IMR-90 (cell line): ENCODE results near the gene RAP1GAP2. TPM values are rescaled to one million over a fixed set of nuclear protein-coding genes. Genes with fewer than 3 reads are reported as not detected.

Experiments used
- ATAC-seq: fragments of 200-7000 bp; cut with Tn5 transposase; 2 replicates; pipeline ENCODE4 v1.9.1; 2020; ENCODE audit warnings: low read depth, mild to moderate bottlenecking, moderate library complexity
- BruUV-seq: library from RNA; stranded (reverse); fragments of 400-500 nt; replicated peaks from 2 replicates; lab custom pipeline; 2021; lab: Mats Ljungman, UMichigan
- CTCF ChIA-PET: fragments of 300-600 bp; formaldehyde crosslinking; extraction: SDS; loops from one replicate; lab custom pipeline; 2021; ENCODE audit warnings: antibody characterized with exemption; lab: Yijun Ruan, JAX
- POLR2A ChIA-PET: fragments of 300-600 bp; sonication (Branson Sonifier 250); formaldehyde crosslinking; loops from one replicate; lab custom pipeline; 2022; ENCODE audit warnings: antibody characterized with exemption; ENCODE audit not compliant: unreplicated experiment; lab: Charles Lee
- DNase-seq: peaks from one replicate; pipeline ENCODE4 v3.0.0; 2013
- H2AFZ ChIP-seq: replicated peaks from 2 replicates; pipeline ENCODE3; 2013; ENCODE audit warnings: low read length, mild to moderate bottlenecking; ENCODE audit not compliant: poor library complexity
- H2AK5ac ChIP-seq: 2 replicates; pipeline ENCODE4 v1.6.1; 2013; ENCODE audit warnings: low read depth, low read length, inconsistent platforms
- H2AK9ac ChIP-seq: replicated peaks from 2 replicates; pipeline ENCODE3; 2013; ENCODE audit warnings: mild to moderate bottlenecking, low read depth, low read length, moderate library complexity; ENCODE audit not compliant: poor library complexity
- H2BK120ac ChIP-seq: 2 replicates; pipeline ENCODE4 v1.6.1; 2013; ENCODE audit warnings: low read depth, low read length, inconsistent platforms
- H2BK15ac ChIP-seq: 3 replicates; pipeline ENCODE4 v1.6.1; 2013; ENCODE audit warnings: low read depth, low read length, inconsistent platforms
- H2BK20ac ChIP-seq: 2 replicates; pipeline ENCODE4 v1.6.1; 2013; ENCODE audit warnings: low read depth, mild to moderate bottlenecking, inconsistent platforms, low read length, moderate library complexity
- H2BK5ac ChIP-seq: 2 replicates; pipeline ENCODE4 v1.6.1; 2013; ENCODE audit warnings: mild to moderate bottlenecking, low read depth, low read length, inconsistent platforms; ENCODE audit not compliant: poor library complexity, severe bottlenecking
- H3K14ac ChIP-seq: replicated peaks from 2 replicates; pipeline ENCODE4 v1.6.1; 2013; ENCODE audit warnings: low read depth, low read length, inconsistent platforms
- H3K18ac ChIP-seq: 2 replicates; pipeline ENCODE4 v1.6.1; 2013; ENCODE audit warnings: low read depth, low read length, control low read depth
- H3K23ac ChIP-seq: 2 replicates; pipeline ENCODE4 v1.6.1; 2013; ENCODE audit warnings: low read depth, low read length, inconsistent platforms
- H3K27ac ChIP-seq: 2 replicates; pipeline ENCODE4 v1.5.1; 2013; ENCODE audit warnings: mild to moderate bottlenecking, control low read depth, low read length; ENCODE audit not compliant: insufficient read depth
- H3K27me3 ChIP-seq: 2 replicates; pipeline ENCODE4 v1.6.1; 2013; ENCODE audit warnings: low read length; ENCODE audit not compliant: control insufficient read depth, insufficient read depth
- H3K36me3 ChIP-seq: 2 replicates; pipeline ENCODE4 v1.6.1; 2013; ENCODE audit warnings: low read length, mixed read lengths; ENCODE audit not compliant: control insufficient read depth, insufficient read depth
- H3K4ac ChIP-seq: 2 replicates; pipeline ENCODE4 v1.6.1; 2013; ENCODE audit warnings: low read depth, low read length, inconsistent platforms
- H3K4me1 ChIP-seq: 2 replicates; pipeline ENCODE4 v1.6.1; 2013; ENCODE audit warnings: low read length, mixed read lengths; ENCODE audit not compliant: control insufficient read depth, insufficient read depth
- H3K4me2 ChIP-seq: 2 replicates; pipeline ENCODE4 v1.6.1; 2013; ENCODE audit warnings: low read depth, mild to moderate bottlenecking, control low read depth, low read length, moderate library complexity
- H3K4me3 ChIP-seq: 2 replicates; pipeline ENCODE4 v1.5.1; 2013; ENCODE audit warnings: low read depth, mild to moderate bottlenecking, control low read depth, low read length, moderate library complexity; ENCODE audit not compliant: insufficient read depth
- H3K56ac ChIP-seq: 2 replicates; pipeline ENCODE4 v1.6.1; 2013; ENCODE audit warnings: low read length, inconsistent platforms; ENCODE audit not compliant: insufficient read depth; ENCODE audit errors: extremely low read depth
- H3K79me1 ChIP-seq, 2 experiments: 2 replicates each; pipeline ENCODE4 v1.6.1; 2013; ENCODE audit warnings: low read length in 2 of 2, inconsistent platforms in 1 of 2, low read depth in 1 of 2
- H3K9ac ChIP-seq: 2 replicates; pipeline ENCODE4 v1.6.1; 2013; ENCODE audit warnings: low read depth, low read length, control low read depth
- H3K9me1 ChIP-seq: 2 replicates; pipeline ENCODE4 v1.6.1; 2013; ENCODE audit warnings: low read length, inconsistent platforms; ENCODE audit not compliant: insufficient read depth
- H3K9me3 ChIP-seq: 2 replicates; pipeline ENCODE4 v1.6.1; 2013; ENCODE audit warnings: low read length; ENCODE audit not compliant: control insufficient read depth, insufficient read depth
- H4K20me1 ChIP-seq: 2 replicates; pipeline ENCODE4 v1.6.1; 2013; ENCODE audit warnings: low read length, inconsistent platforms; ENCODE audit not compliant: insufficient read depth
- H4K5ac ChIP-seq: 2 replicates; pipeline ENCODE4 v1.6.1; 2013; ENCODE audit warnings: mild to moderate bottlenecking, low read depth, low read length, control low read depth
- H4K8ac ChIP-seq, 2 experiments: 2 replicates each; pipeline ENCODE4 v1.6.1; 2013; ENCODE audit warnings: low read depth in 2 of 2, low read length in 2 of 2, control low read depth in 1 of 2, inconsistent platforms in 1 of 2
- H4K91ac ChIP-seq: 2 replicates; pipeline ENCODE4 v1.6.1; 2013; ENCODE audit warnings: low read depth, low read length, inconsistent platforms; ENCODE audit not compliant: insufficient read depth
- BHLHE40 ChIP-seq: fragments of 150-350 bp; IDR thresholded peaks from 2 replicates; pipeline ENCODE4 v1.6.1; 2016; ENCODE audit warnings: mild to moderate bottlenecking, low read depth, low read length
- CEBPB ChIP-seq: IDR thresholded peaks from 2 replicates; pipeline ENCODE4 v1.6.1; 2012; ENCODE audit warnings: low read depth, low read length, improper control_type of control experiment
- CHD1 ChIP-seq: IDR thresholded peaks from 2 replicates; pipeline ENCODE4 v1.6.1; 2012; ENCODE audit warnings: low read depth, low read length, improper control_type of control experiment
- FOS ChIP-seq: fragments of 150-350 bp; IDR thresholded peaks from 2 replicates; pipeline ENCODE4 v1.6.1; 2016; ENCODE audit warnings: low read depth, low read length
- MAFK ChIP-seq: IDR thresholded peaks from 2 replicates; pipeline ENCODE4 v1.6.1; 2012; ENCODE audit warnings: low read depth, low read length, improper control_type of control experiment
- NFE2L2 ChIP-seq: fragments of 150-350 bp; IDR thresholded peaks from 2 replicates; pipeline ENCODE4 v1.6.1; 2016; ENCODE audit warnings: low read depth, mild to moderate bottlenecking, low read length
- RAD21 ChIP-seq: IDR thresholded peaks from 2 replicates; pipeline ENCODE4 v1.6.1; 2012; ENCODE audit warnings: low read length, improper control_type of control experiment
- RCOR1 ChIP-seq: IDR thresholded peaks from 2 replicates; pipeline ENCODE4 v1.6.1; 2012; ENCODE audit warnings: mild to moderate bottlenecking, low read length, improper control_type of control experiment; ENCODE audit not compliant: insufficient replicate concordance
- SMC3 ChIP-seq: fragments of 150-350 bp; IDR thresholded peaks from 2 replicates; pipeline ENCODE4 v1.6.1; 2016; ENCODE audit warnings: low read depth, mild to moderate bottlenecking, antibody characterized with exemption, low read length, moderate library complexity
- WGBS, 2 experiments: methylation state at CpG; one replicate each; pipeline versions ENCODE4 v1.1.5 to v1.1.7; 2013; ENCODE audit warnings: missing lambda C conversion rate in 2 of 2; ENCODE audit not compliant: insufficient read length in 1 of 2; ENCODE audit errors: extremely low coverage in 2 of 2; 5-methylcytosine and 5-hydroxymethylcytosine counted together
- dilution Hi-C: fragments of 300-500 bp; cut with HindIII; formaldehyde crosslinking; loops from one replicate; pipeline ENCODE4 v1.14.3; 2018; ENCODE audit warnings: low sequenced_read_pairs; ENCODE audit not compliant: unreplicated experiment
- in situ Hi-C: fragments of 300-500 bp; cut with MboI; formaldehyde crosslinking; loops from 3 replicates; pipeline ENCODE4 v1.14.3; 2019; ENCODE audit warnings: low sequenced_read_pairs, inconsistent platforms, mixed read lengths
- intact Hi-C: fragments of 100-400 bp; cut with micrococcal nuclease; formaldehyde crosslinking; loops from 2 replicates; pipeline ENCODE4 v1.10.0; 2022
- polyA plus RNA-seq, 3 experiments: library from polyadenylated mRNA; depleted of rRNA; stranded (reverse); fragments of >200 nt; gene quantifications; 2 replicates each; pipeline ENCODE4 v1.2.3, GENCODE V29; 2012; ENCODE audit warnings: low replicate concordance in 1 of 3
- total RNA-seq: library from RNA; depleted of rRNA; stranded (reverse); fragments of >200 nt; gene quantifications from 2 replicates; pipeline ENCODE4 v1.2.3, GENCODE V29; 2012
- TF ChIP-seq, protein P1 (sequence below): conservative IDR thresholded peaks from 2 replicates; pipeline ENCODE4 v1.5.1; 2012; ENCODE audit warnings: mild to moderate bottlenecking, low read depth, low read length, improper control_type of control experiment

Gene RAP1GAP2
- total and polyA plus RNA-seq, 2 of the 4 experiments (the other 2 are of a cell fraction) = 5.7 to 7.5 TPM

DNA sequence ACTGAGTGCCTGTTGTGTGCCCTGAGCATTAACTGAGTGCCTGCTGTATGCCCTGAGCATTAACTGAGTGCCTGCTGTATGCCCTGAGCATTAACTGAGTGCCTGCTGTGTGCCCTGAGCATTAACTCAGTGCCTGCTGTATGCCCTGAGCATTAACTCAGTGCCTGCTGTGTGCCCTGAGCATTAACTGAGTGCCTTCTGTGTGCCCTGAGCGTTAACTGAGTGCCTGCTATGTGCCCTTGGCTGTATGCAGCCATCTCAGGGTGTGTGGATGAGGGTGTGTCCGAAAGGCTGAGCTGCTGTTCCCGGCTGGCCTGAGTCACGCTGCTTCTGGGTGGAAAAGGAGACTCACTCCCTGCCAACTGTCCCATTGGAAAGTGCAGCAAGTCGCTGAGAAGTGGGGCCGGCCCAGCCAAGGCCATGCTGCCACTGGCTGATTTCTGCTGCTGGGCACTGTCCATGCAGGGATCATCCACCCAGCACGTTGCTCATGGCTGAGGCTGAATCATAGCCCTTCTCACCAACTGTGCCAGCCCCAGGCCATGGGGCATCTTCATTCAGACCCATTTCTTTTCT lies 153.3 kb downstream of the RAP1GAP2 start:
- H3K4me3 ChIP-seq = no peak overlapping the region
- ATAC-seq (peak; percentile 62), DNase-seq (peak; percentile 49)
- in situ Hi-C loops (no loop called here), intact Hi-C loops (no loop called here), dilution Hi-C loops (no loop called here)
- H3K27me3 ChIP-seq = no peaks in the 10 kb centered on the region
- H4K91ac ChIP-seq = no peak overlapping the region
- H3K56ac ChIP-seq = no peak overlapping the region
- TF ChIP-seq CHD1 (no peak), CEBPB (no peak), RCOR1 (no peak), FOS (no peak), MAFK (no peak), BHLHE40 (no peak), SMC3 (no peak), NFE2L2 (no peak), RAD21 (no peak)
- TF ChIP-seq, protein P1, sequence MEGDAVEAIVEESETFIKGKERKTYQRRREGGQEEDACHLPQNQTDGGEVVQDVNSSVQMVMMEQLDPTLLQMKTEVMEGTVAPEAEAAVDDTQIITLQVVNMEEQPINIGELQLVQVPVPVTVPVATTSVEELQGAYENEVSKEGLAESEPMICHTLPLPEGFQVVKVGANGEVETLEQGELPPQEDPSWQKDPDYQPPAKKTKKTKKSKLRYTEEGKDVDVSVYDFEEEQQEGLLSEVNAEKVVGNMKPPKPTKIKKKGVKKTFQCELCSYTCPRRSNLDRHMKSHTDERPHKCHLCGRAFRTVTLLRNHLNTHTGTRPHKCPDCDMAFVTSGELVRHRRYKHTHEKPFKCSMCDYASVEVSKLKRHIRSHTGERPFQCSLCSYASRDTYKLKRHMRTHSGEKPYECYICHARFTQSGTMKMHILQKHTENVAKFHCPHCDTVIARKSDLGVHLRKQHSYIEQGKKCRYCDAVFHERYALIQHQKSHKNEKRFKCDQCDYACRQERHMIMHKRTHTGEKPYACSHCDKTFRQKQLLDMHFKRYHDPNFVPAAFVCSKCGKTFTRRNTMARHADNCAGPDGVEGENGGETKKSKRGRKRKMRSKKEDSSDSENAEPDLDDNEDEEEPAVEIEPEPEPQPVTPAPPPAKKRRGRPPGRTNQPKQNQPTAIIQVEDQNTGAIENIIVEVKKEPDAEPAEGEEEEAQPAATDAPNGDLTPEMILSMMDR = no peak
- peak overlapping the region; percentile 54 for H2BK5ac ChIP-seq
- H3K4me2 ChIP-seq = no peak overlapping the region
- no peaks in the 10 kb centered on the region for H3K36me3 ChIP-seq
- H3K4me1 ChIP-seq = 0 out of 2 replicates have a peak, but pooled peaks cover 1% of the 10 kb centered on the region
- H3K4ac ChIP-seq = no peak overlapping the region
- no peaks in the 10 kb centered on the region for H3K9me3 ChIP-seq
- H3K9me1 ChIP-seq = no peaks in the 10 kb centered on the region
- H2AK5ac ChIP-seq = no peak overlapping the region
- peaks cover 0 to 3% of the 10 kb centered on the region in 2 experiments; a peak in 1 of 4 replicates for H3K79me1 ChIP-seq
- 82% methylated on average over 3 of the region's 7 CpGs; no CpG with 5 or more reads in 1 of the 2 experiments for WGBS, 2 experiments
- H3K27ac ChIP-seq = no peak overlapping the region
- H3K23ac ChIP-seq = no peak overlapping the region
- H4K8ac ChIP-seq = no peak overlapping the region
- no TSS peak for BruUV-seq
- H3K14ac ChIP-seq = no peak overlapping the region
- H2BK20ac ChIP-seq = no peak overlapping the region
- H3K9ac ChIP-seq = no peak overlapping the region
- H2AFZ ChIP-seq = no peak overlapping the region
- no peak overlapping the region for H2BK15ac ChIP-seq
- H4K20me1 ChIP-seq = no peaks in the 10 kb centered on the region
- H2AK9ac ChIP-seq = no peak overlapping the region
- CTCF ChIA-PET = no interaction called here
- H3K18ac ChIP-seq = no peak overlapping the region
- H2BK120ac ChIP-seq = no peak overlapping the region
- H4K5ac ChIP-seq = no peak overlapping the region
- POLR2A ChIA-PET = no interaction called here
